Cardiac fibroblast (primary cell): Measurements from ENCODE around the gene TMEM187.

Experiments
- DNase-seq, 2 donors: peaks; one replicate each; pipeline versions ENCODE4 v3.0.0 to v3.0.0-alpha.2; 2010; ENCODE audit warnings: low read depth in 2 of 2
- H3K4me3 ChIP-seq, 2 donors: replicated peaks in 1 of 2; 1 replicate in 1 of 2; 2 replicates in 1 of 2; pipeline ENCODE4 v1.5.1; 2011; ENCODE audit warnings: low read depth in 2 of 2, low read length in 2 of 2, mild to moderate bottlenecking in 2 of 2, moderate library complexity in 1 of 2
- TF ChIP-seq, protein P1 (sequence below): IDR thresholded peaks from one replicate; pipeline ENCODE4 v1.5.1; 2011; ENCODE audit warnings: low read depth, mild to moderate bottlenecking, low read length, inconsistent platforms

The TMEM187 gene

DNA sequence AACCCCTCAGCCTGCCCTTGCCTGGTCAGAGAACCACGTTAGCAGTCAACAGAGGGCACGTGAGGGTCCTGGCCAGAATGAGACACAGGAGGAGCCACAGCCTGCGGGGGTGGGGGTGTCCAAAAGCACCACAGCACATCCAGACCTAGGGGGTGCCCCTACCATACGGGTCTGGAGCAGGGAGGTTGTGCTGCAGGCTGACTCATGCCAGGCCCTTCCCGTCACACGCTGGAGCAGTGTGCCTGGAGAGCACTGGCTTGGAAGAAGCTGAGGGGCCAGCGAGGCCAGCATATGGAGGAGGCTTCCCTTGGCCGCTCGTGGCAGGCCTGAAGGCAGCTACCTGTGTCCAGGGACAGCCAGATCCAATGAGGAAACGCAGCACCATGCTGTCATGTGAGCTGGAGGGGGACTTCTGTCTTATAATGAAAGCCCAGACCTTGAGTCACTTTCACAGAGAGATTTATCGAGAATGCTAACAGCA is 48.6 kb downstream of the TMEM187 start:
- no peak overlapping the region for H3K4me3 ChIP-seq
- DNase-seq = peak; percentile 56 to 69
- TF ChIP-seq, protein P1, sequence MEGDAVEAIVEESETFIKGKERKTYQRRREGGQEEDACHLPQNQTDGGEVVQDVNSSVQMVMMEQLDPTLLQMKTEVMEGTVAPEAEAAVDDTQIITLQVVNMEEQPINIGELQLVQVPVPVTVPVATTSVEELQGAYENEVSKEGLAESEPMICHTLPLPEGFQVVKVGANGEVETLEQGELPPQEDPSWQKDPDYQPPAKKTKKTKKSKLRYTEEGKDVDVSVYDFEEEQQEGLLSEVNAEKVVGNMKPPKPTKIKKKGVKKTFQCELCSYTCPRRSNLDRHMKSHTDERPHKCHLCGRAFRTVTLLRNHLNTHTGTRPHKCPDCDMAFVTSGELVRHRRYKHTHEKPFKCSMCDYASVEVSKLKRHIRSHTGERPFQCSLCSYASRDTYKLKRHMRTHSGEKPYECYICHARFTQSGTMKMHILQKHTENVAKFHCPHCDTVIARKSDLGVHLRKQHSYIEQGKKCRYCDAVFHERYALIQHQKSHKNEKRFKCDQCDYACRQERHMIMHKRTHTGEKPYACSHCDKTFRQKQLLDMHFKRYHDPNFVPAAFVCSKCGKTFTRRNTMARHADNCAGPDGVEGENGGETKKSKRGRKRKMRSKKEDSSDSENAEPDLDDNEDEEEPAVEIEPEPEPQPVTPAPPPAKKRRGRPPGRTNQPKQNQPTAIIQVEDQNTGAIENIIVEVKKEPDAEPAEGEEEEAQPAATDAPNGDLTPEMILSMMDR = no peak

DNA sequence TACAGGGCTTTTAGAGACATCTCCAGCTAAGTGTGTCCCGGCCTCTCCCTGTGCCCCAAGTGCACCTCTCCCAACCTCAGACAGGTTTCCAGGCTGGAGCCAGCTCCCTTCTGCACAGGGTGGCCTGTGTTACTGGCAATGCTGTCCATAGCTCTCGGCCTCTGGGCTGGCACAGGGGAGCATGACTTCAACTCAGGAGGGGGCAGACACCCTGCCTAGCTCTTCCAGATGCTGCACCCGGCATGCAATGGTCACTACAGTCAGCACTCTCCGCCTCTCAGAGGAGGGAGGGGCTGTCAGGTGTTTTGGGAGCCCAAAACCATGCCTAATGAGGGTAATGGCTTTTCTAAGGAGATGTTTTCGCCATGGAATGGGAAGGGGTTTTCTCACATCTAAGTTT is 49.6 kb downstream of the TMEM187 start:
- no peak overlapping the region for H3K4me3 ChIP-seq
- TF ChIP-seq, protein P1 = no peak
- DNase-seq = no peak

DNA sequence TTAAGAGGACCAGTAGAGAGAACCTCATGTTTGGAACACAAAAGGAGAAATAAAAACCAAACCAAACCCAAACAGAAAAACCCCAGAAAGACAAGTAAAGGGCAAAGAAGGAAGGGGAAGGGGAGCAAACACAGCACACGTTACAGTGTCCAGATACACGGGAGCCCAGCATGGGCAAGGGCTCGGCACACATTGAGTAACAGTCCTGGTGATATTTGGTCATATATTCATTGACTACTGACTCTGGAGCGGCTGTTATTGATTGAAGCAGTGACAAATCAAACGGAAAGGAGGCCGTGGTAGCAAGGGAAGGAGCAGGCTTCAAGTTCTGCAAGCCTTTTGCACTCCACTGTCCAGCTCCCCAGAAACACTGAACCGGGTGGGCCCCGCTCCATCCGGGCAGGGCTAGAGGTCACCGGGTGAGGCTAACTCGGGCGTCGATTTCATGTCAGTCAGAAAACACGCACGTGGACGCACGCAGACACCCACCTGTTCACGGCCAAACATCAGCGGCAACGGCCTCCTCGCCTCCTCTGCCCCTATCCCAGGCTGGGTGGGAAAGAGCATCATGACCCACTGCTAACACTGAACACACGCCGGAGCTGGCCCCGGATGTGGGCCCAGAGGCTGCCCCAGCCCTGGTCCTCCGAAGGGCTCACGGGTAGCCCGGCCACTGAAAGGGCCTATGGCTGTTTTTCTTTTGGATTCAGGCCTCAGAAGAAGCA is 50.9 kb downstream of the TMEM187 start:
- TF ChIP-seq, protein P1 = no peak
- H3K4me3 ChIP-seq = no peak overlapping the region

DNA sequence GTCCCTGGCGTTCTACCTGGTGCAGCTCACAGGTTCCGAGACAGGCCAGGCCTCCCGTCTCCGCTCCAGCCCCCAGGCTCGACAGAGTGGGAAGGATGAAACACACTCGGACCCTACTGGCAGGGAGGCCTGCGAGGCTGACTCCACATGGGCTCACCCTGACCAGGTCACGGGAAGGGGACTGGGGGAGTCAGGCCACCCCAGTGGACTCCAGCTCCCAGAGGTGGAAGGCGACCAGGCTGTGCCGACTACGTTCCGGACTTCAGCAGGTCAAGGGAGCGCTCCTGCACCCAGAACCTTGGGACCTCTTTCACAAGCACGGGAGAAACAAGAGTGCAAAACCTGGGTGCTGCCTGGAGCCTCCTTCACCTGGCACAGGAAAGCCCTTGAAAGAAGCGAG is 51.7 kb downstream of the TMEM187 start:
- DNase-seq = no peak
- TF ChIP-seq, protein P1 = no peak
- no peak overlapping the region for H3K4me3 ChIP-seq

More for the DNA sequence above, 50.9 kb downstream of the TMEM187 start:
- DNase-seq = no peak

DNA sequence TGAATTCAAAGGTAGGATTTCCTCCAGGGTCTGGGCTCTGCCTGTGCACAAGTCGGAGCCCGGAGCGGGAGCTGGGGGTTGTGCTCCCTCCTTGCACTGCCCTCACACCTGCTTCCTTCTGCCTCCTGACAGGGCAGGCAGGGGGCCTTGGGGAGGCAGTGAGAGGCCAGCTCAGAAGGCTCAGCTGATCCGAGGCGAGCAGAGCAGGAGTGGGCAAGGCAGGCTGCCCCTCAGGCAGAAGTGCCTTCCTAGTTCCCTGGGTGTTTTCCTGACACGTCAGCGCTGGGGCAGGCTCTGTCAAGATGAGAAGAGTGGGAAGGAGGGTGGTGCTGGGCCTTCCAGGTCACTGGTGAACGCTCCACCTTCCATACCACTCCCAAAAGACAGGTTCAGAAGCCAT is 52.7 kb downstream of the TMEM187 start:
- no peak overlapping the region for H3K4me3 ChIP-seq
- TF ChIP-seq, protein P1 = no peak
- DNase-seq = no peak

DNA sequence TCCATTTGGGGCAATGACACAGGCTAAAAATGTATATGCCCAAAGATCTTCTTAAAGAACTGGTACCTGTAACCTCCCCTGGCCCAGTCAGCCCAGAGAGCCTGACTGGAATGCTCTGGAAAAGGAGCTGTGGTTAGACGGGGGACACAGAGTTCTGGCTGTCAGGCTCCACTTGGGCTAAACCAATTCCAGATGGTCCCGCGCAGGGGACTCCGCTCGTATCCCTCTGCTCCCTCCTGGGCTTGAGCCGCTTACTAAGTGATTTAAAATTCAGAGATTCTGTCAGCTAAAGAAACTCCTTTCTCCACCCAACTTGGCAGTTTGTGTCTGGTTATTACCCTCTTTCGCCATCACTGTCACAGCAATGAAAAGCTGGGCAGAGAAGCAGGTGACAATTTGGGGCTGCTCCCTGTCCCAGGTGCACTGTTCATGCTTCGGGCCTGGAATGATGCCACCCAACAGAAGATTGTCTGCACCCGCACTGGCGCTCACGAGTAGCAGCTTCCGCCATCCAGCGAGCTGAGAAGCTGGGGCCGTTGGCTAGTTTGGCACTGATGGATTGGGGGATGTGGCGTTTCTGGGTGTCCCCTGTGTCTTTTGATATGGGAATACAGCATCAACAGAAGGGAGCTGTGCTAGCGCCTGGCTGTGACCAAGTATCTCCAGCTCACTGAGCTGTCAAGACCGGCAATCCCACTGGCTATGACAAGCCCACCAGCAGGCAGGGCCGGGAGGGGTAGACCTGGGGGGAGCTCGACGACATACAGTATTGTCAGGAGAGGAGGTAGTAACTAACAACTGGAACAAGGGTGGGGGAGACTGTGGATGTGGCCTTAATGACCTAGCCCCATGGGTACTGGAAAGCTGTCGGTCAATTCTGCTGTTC is 53.8 kb downstream of the TMEM187 start:
- TF ChIP-seq, protein P1 = no peak
- DNase-seq = no peak
- H3K4me3 ChIP-seq = no peak overlapping the region
